SJSA1 (cell line): ENCODE measurements around the gene ZNF618. TPM values are rescaled to one million over a fixed set of nuclear protein-coding genes. Genes with fewer than 3 reads are reported as not detected.

Experiments
- DNase-seq, 2 experiments: peaks; one replicate each; pipeline ENCODE4 v3.0.0-alpha.2; 2015 to 2020; ENCODE audit warnings: low spot score in 2 of 2, low read depth in 1 of 2
- H3K27ac ChIP-seq: fragments of 250-450 bp; sonication (Bioruptor Pico); 2 replicates; pipeline ENCODE4 v1.5.1; 2020; ENCODE audit warnings: mild to moderate bottlenecking, moderate library complexity
- H3K27me3 ChIP-seq: fragments of 250-450 bp; sonication (Bioruptor Pico); replicated peaks from 2 replicates; pipeline ENCODE4 v1.5.1; 2020; ENCODE audit warnings: mild to moderate bottlenecking, moderate library complexity
- H3K36me3 ChIP-seq: fragments of 250-450 bp; sonication (Bioruptor Pico); 2 replicates; pipeline ENCODE4 v1.5.1; 2020; ENCODE audit warnings: mild to moderate bottlenecking
- H3K4me1 ChIP-seq: fragments of 250-450 bp; sonication (Bioruptor Pico); replicated peaks from 2 replicates; pipeline ENCODE4 v1.6.1; 2021; ENCODE audit warnings: mild to moderate bottlenecking
- H3K4me3 ChIP-seq: fragments of 250-450 bp; sonication (Bioruptor Pico); 2 replicates; pipeline ENCODE4 v1.5.1; 2020; ENCODE audit warnings: mild to moderate bottlenecking
- H3K9me3 ChIP-seq: fragments of 250-450 bp; sonication (Bioruptor Pico); replicated peaks from 2 replicates; pipeline ENCODE4 v1.5.1; 2020; ENCODE audit warnings: mild to moderate bottlenecking
- total RNA-seq: library from RNA; depleted of rRNA; stranded (reverse); fragments of >200 nt; shearing (Covaris generic); gene quantifications from 2 replicates; pipeline ENCODE4 v1.2.3, GENCODE V29; 2014; rRNA removed

Gene ZNF618
- total RNA-seq, 1 experiment from 2014 or later, result 4.7 TPM

DNA sequence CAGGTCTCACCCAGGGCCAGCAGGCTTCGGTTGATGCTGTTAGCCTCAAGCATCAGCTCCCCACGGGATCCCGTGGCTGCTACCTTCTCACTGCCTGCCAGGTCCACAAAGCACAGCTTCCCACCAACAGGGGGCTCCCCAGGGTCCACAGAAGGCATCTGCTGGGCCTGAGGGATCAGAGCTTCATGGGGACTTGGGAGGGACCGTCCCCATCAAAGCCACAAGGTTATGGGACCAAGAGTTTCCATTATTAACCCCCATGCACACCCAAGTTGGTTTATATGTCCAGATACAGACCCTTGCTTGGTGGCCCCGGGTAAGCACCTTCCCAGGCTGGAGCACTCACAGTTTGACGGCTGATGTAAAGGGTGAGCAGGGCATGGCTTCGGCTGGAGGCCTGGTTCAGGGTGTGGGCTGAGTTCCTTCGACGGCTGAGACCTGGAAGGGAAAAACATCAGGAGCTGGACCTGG is 220.0 kb downstream of the ZNF618 start:
- no peak for DNase-seq
- H3K4me3 ChIP-seq, result no peak overlapping the region
- no peaks in the 10 kb centered on the region for H3K36me3 ChIP-seq
- peaks cover 5% of the 10 kb centered on the region for H3K4me1 ChIP-seq
- no peak overlapping the region for H3K27ac ChIP-seq
- no peaks in the 10 kb centered on the region for H3K27me3 ChIP-seq
- H3K9me3 ChIP-seq, result no peaks in the 10 kb centered on the region

DNA sequence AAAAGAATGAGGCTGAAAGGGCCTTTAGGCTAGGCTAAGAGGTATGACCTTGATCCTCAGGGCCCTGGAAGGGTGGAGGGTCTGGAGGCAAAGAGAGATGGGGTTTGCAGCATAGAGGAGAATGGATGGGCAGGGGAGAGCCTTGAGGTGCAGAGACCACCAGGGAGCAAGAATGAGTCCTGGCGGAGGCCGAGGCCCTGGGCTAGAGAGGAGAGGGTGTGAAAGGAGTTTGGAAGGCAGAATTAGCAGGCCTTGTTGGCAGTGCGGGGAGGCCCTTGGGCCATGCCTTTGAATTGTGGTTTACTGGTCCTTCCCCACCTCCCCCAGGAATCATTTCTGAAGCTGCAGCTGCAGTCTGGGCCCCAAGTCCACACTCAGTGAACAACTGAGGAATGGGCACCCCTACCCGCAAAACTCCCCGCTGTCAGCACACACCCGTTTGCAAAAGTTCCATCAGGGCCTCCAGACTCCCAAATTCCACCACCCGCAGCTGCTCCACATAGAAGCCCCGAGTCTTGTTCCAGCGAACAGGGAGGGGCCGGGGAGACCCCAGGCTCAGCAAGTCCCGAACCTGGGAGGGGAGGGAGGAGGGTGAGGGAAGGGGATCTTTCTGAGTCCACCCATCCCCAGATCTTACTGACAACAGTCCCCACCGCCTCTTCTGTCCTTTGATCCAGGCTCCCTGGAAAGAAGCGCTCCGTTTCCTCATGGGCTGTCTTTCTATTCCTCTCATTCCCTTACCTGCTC is 220.9 kb downstream of the ZNF618 start:
- H3K27me3 ChIP-seq, result no peaks in the 10 kb centered on the region
- peaks cover 5% of the 10 kb centered on the region for H3K4me1 ChIP-seq
- H3K9me3 ChIP-seq, result 0 out of 2 replicates have a peak, but pooled peaks cover 4% of the 10 kb centered on the region

DNA sequence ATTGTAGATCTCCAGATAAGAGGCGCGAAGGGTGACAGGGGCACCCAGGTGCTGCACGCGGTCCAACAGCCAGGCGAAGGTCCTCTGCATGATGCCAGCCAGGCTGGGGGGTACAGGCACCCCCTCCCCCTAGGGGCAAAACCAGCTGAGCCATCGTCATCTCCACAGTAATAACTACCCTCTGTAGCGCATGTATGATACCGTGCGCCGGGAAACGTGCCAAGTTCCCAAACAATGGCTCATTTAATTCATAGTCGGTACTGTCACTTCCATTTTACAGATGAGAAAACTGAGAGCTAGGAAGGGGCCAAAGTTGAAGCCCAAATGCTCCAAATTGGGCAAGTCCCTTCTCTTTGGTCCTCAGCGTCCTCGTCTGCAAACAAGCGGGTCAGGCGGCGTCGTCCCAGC is 221.5 kb downstream of the ZNF618 start:
- peaks cover 5% of the 10 kb centered on the region for H3K4me1 ChIP-seq
- no peaks in the 10 kb centered on the region for H3K27me3 ChIP-seq
- no peak for DNase-seq
- no peak overlapping the region for H3K27ac ChIP-seq
- H3K36me3 ChIP-seq, result no peaks in the 10 kb centered on the region
- H3K4me3 ChIP-seq, result peak overlapping the region; percentile 29
- H3K9me3 ChIP-seq, result 0 out of 2 replicates have a peak, but pooled peaks cover 4% of the 10 kb centered on the region

More for the DNA sequence above, 220.9 kb downstream of the ZNF618 start:
- H3K27ac ChIP-seq, result no peak overlapping the region
- H3K36me3 ChIP-seq, result no peaks in the 10 kb centered on the region
- DNase-seq, result no peak
- no peak overlapping the region for H3K4me3 ChIP-seq

DNA sequence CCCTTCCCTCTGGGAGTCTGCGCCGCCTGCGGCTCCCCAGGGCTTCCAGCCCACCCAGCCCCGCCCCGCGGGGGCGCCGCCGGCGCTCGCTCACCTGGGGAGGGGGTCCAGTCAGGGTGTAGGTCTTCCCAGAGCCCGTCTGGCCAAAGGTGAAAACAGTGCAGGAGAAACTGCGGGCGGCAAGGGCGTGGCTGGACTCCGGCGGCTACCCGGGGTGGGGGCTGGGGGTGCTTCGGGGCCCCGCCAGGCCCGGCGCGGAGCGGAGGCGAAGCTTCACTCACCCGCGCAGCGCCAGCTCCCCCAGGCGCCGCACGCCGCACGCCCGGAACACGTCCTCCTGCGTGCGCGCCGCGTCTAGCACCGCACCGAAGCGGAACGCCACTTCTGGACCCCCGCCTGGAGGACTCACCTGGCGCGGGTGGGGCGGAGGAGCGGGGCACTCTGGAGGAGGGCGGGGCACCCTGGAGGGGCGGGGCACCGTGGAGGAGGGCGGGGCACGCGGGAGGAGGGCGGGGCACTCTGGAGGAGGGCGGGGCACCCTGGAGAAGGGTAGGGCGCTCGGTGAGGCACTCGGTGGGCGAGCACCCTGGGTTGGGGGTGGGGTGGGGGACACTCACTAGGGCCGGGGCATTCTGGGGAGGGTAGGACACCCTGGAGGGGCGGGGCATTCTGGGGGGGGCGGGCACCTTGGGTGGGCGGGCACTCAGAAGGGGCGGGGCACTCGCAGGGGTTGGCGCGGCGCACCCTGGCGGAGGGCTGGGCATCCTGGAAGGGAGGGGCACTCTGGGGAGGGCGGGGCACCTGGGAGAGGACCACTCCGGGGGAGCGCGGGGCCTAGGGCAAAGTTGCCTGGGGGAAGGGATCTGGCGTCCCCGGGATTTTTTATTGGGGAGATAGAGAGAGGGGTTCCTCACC is 222.2 kb downstream of the ZNF618 start:
- Histone ChIP-seq H3K27me3 (no peaks in the 10 kb centered on the region), H3K9me3 (0 out of 2 replicates have a peak, but pooled peaks cover 4% of the 10 kb centered on the region), H3K27ac (no peak overlapping the region), H3K36me3 (no peaks in the 10 kb centered on the region), H3K4me3 (peak overlapping the region; percentile 29), H3K4me1 (peaks cover 5% of the 10 kb centered on the region)
- DNase-seq, result no peak

DNA sequence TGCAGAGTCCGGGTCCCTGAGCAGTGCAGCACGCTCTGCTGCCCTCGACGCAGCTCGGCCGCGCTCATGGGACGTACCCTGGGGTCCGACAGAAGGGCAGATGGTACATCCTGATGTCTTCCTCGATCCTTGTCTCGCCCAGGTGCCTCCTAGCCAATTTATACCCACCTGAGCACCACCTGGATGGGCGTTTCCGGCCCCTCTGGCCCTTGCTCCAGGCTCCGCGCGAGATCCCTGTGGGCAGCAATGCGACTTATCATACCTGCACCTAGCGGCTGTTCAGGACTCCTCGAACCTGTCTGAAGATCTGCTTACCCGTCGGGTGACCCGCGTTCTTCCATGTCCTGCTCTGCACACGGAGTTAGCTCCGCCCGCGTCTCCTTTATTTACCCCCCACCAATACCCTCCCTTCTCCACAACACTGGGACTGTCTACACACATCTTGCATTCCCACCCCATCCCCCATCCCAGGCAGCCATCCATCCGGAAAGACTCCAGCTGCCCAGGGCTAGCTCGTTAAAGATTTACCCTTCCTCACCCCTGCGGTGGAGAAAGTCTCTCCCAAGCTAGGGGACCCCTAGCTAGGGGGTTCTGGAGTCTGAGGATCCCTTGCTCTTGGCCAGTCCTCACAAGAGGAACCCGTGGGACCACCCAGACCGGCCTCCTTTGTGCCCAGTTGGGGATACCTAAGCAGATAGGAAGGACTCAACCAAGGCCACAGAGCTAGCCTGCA is 223.0 kb downstream of the ZNF618 start, which contains the start of gene KIF12:
TSS of gene KIF12 (minus strand) at position 357 of the 733 bp plus-strand sequence. CDS start at position 341, 16 bp downstream.
- no peak within 1 kb of the TSS for H3K27ac ChIP-seq
- peak within 1 kb of the TSS; percentile 29 for H3K4me3 ChIP-seq
- peaks cover 5% of the 10 kb centered on the region for H3K4me1 ChIP-seq
- no peaks in the 10 kb centered on the region for H3K27me3 ChIP-seq
- 0 out of 2 replicates have a peak, but pooled peaks cover 4% of the 10 kb centered on the region for H3K9me3 ChIP-seq
- DNase-seq, result no peak
- H3K36me3 ChIP-seq, result no peaks in the 10 kb centered on the region

DNA sequence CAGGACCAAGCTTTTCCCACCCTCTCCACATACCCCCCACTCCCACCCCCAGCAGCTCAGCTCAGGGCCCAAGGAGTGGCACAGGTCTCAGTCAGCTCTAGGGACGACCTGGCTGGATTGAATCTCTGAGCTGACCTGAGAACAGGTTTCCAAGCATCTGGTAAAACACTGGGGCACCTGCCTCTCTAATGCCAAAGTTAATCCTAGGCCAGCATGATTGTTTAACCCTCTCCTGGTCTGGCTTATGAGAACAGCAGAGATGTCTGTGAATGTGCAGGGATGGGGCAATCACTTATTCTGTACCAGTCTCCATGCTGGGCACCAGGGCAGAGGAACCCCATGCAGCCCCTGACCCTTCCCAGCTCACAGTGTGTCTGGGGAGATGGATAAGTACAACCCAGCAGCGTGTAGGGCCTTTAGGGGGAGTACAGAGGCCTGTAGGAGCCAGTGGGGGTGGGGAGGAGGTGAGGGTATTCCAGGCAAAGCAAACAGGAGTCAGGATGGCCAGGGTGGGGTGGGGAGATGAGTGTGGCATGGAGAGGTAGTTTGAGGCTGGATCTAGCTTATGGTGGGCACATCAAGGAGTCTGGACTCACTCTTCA is 223.7 kb downstream of the ZNF618 start:
- DNase-seq, result no peak
- H3K4me3 ChIP-seq, result no peak overlapping the region
- H3K27ac ChIP-seq, result no peak overlapping the region
- peaks cover 5% of the 10 kb centered on the region for H3K4me1 ChIP-seq
- H3K27me3 ChIP-seq, result no peaks in the 10 kb centered on the region
- H3K36me3 ChIP-seq, result no peaks in the 10 kb centered on the region
- 0 out of 2 replicates have a peak, but pooled peaks cover 4% of the 10 kb centered on the region for H3K9me3 ChIP-seq

DNA sequence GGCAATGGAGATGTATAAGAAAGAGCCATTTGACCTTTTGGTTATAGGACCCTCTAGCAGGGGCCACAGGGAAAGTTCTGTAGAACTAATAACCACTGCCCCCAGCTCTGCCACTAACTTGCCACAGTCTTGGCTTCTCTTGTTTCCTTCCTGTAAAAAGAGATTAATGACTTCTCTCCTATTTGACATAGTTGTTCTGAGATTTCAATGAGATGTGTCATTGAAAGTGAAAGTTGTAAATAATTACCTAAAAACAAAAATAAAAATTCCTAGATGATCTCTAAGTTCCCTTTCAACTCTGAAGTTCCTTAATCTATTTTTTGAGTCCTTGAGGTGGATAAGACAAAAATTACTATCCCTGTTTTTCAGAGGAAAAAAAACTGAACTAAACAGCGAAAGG is 224.4 kb downstream of the ZNF618 start:
- no peak overlapping the region for H3K4me3 ChIP-seq
- H3K36me3 ChIP-seq, result no peaks in the 10 kb centered on the region
- H3K9me3 ChIP-seq, result 0 out of 2 replicates have a peak, but pooled peaks cover 4% of the 10 kb centered on the region
- no peak overlapping the region for H3K27ac ChIP-seq
- no peaks in the 10 kb centered on the region for H3K27me3 ChIP-seq
- peaks cover 5% of the 10 kb centered on the region for H3K4me1 ChIP-seq
- no peak for DNase-seq

DNA sequence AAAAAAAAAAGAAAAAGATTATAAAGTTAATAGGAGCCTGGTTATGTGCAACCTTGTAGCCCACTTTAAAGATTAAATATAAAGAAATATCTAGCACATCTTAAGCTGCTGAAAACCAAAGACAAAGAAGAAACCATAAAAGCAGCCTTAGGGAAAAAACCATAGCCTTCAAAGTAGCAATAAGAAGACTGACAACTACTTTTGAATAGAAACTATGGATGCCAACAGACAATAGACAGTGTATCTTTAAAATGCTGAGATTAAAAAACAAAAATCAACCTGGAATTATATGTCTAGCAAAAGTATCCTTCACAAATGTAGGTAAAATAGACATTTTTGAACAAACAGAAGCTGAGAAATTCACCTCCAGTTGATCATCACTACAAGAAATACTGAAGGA is 226.4 kb downstream of the ZNF618 start:
- DNase-seq, result no peak
- no peaks in the 10 kb centered on the region for H3K27me3 ChIP-seq
- no peaks in the 10 kb centered on the region for H3K36me3 ChIP-seq
- peaks cover 5% of the 10 kb centered on the region for H3K4me1 ChIP-seq
- H3K4me3 ChIP-seq, result no peak overlapping the region
- H3K9me3 ChIP-seq, result 0 out of 2 replicates have a peak, but pooled peaks cover 4% of the 10 kb centered on the region
- no peak overlapping the region for H3K27ac ChIP-seq

DNA sequence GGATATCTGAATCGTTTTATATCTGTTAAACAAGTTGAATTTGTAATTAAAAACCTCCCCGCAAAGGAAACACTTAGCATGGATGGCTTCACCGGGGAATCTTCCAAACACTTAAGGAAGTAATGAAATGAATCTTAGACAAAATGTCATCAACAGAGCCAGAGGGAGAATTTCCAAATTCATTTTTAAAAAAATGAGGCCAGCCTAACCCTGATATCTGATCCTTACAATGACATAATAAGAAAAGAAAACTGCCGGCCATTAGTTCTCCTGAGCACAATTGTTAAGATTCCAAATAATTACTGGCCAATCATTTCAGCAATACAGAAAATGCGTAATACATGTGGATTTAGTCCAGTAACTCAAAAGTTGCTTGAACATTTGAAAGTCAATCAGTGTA is 229.1 kb downstream of the ZNF618 start:
- 0 out of 2 replicates have a peak, but pooled peaks cover 4% of the 10 kb centered on the region for H3K9me3 ChIP-seq
- H3K27ac ChIP-seq, result no peak overlapping the region
- H3K27me3 ChIP-seq, result no peaks in the 10 kb centered on the region
- no peaks in the 10 kb centered on the region for H3K36me3 ChIP-seq
- no peak overlapping the region for H3K4me3 ChIP-seq
- no peak for DNase-seq
- H3K4me1 ChIP-seq, result no peaks in the 10 kb centered on the region

Other genes with a start within 250 kb of the ZNF618 start
- 0.37 and 0.53 TPM in 2 replicates for gene AMBP, start 202.0 kb downstream of the ZNF618 start, total RNA-seq
- gene KIF12, start 223.0 kb downstream of the ZNF618 start, total RNA-seq, result 0.13 and 0.85 TPM in 2 replicates